HG03103 (cell line): ENCODE data around the gene DSG3.
"Not testable (repeated sequence)": the region's sequence is repeated elsewhere in the genome, so short reads cannot be mapped to it uniquely, and the experiment has no call there.

Experiments used
- ATAC-seq: cut with Tn5 transposase; IDR thresholded peaks from one replicate; pipeline ENCODE4 v1.9.1; 2021; ENCODE audit warnings: low read depth; ENCODE audit not compliant: unreplicated experiment

The DSG3 gene

GRCh38 chr18:31489311-31489710, 41.8 kb downstream of the DSG3 start:
- no peak for ATAC-seq

- peak; percentile 87 for ATAC-seq
Measured at GRCh38 chr18:31490387-31490786, 42.8 kb downstream of the DSG3 start.

- ATAC-seq = no peak
Measured at GRCh38 chr18:31490833-31491232, 43.3 kb downstream of the DSG3 start.

GRCh38 chr18:31491586-31491985, 44.0 kb downstream of the DSG3 start:
- no peak for ATAC-seq

GRCh38 chr18:31492671-31493070, 45.1 kb downstream of the DSG3 start:
- ATAC-seq = no peak

- ATAC-seq = no peak
Measured at GRCh38 chr18:31493171-31493570, 45.6 kb downstream of the DSG3 start.

- ATAC-seq = no peak
Measured at GRCh38 chr18:31493941-31494340, 46.4 kb downstream of the DSG3 start.

GRCh38 chr18:31494705-31495244, 47.2 kb downstream of the DSG3 start:
- not testable (repeated sequence) for ATAC-seq

- ATAC-seq = no peak
Measured at GRCh38 chr18:31497404-31497835, 49.9 kb downstream of the DSG3 start.

- ATAC-seq = peak; percentile 41
Measured at GRCh38 chr18:31497836-31498573, 50.5 kb downstream of the DSG3 start, which contains the start of gene DSG2. TSS of gene DSG2 (plus strand) at chr18:31498177. CDS start at chr18:31498252, 75 bp downstream.

- ATAC-seq = peak; percentile 19
Measured at GRCh38 chr18:31498574-31499524, 51.3 kb downstream of the DSG3 start.

- peak; percentile 79 for ATAC-seq
Measured at GRCh38 chr18:31500051-31500688, 52.6 kb downstream of the DSG3 start.

GRCh38 chr18:31503011-31503410, 55.5 kb downstream of the DSG3 start:
- no peak for ATAC-seq

- no peak for ATAC-seq
Measured at GRCh38 chr18:31504455-31505147, 57.1 kb downstream of the DSG3 start.

- no peak for ATAC-seq
Measured at GRCh38 chr18:31505156-31505555, 57.6 kb downstream of the DSG3 start.

- ATAC-seq = no peak
Measured at GRCh38 chr18:31506024-31506742, 58.6 kb downstream of the DSG3 start.

- not testable (repeated sequence) for ATAC-seq
Measured at GRCh38 chr18:31507124-31507523, 59.6 kb downstream of the DSG3 start.

GRCh38 chr18:31508781-31509180, 61.2 kb downstream of the DSG3 start:
- no peak for ATAC-seq

- ATAC-seq = no peak
Measured at GRCh38 chr18:31509571-31509970, 62.0 kb downstream of the DSG3 start.
